Testis (tissue), 5 donors: Measurements from ENCODE around the gene TGM3. TPM values are rescaled to one million over a fixed set of nuclear protein-coding genes. Genes with fewer than 3 reads are reported as not detected.

ENCODE experiments used
- DNase-seq: peaks from one replicate; pipeline ENCODE4 v3.0.0-alpha.2; 2019
- H3K27ac ChIP-seq, 2 donors: fragments of 200-600 bp; sonication (generic); one replicate each; pipeline ENCODE4 v1.5.1; 2019
- H3K27me3 ChIP-seq: fragments of 200-600 bp; sonication (generic); one replicate; pipeline ENCODE4 v1.5.1; 2019
- H3K36me3 ChIP-seq: fragments of 200-600 bp; sonication (generic); one replicate; pipeline ENCODE4 v1.5.1; 2017; ENCODE audit warnings: low read depth; ENCODE audit errors: missing control alignments
- H3K4me1 ChIP-seq: fragments of 200-600 bp; sonication (generic); one replicate; pipeline ENCODE4 v1.5.1; 2019
- H3K4me3 ChIP-seq, 2 donors: fragments of 200-600 bp; sonication (generic); one replicate each; pipeline ENCODE4 v1.5.1; 2017 to 2019
- H3K9me3 ChIP-seq: fragments of 200-600 bp; sonication (generic); one replicate; pipeline ENCODE4 v1.5.1; 2017
- POLR2A ChIP-seq: fragments of 450-650 bp; IDR thresholded peaks from one replicate; pipeline ENCODE4 v1.6.1; 2017; ENCODE audit warnings: antibody characterized with exemption, mild to moderate bottlenecking, moderate library complexity
- WGBS, 2 donors: methylation state at CpG; one replicate each; pipeline ENCODE4 v1.1.5; 2018; 5-methylcytosine and 5-hydroxymethylcytosine counted together
- intact Hi-C: fragments of 100-400 bp; cut with DNase I; formaldehyde crosslinking; loops from one replicate; pipeline ENCODE4 v1.15.1; 2023; ENCODE audit warnings: low total_unique reads
- long read RNA-seq, 2 donors: transcript quantifications; one replicate each; lab custom pipeline, GENCODE V29; 2026
- polyA plus RNA-seq: library from polyadenylated mRNA; stranded (reverse); fragments of 350-450 nt; fragmentation: Illumina TruSeq; extraction: RNeasy Lipid Tissue Mini Kit (QIAGEN cat#74804); gene quantifications from one replicate; pipeline ENCODE4 v1.2.3, GENCODE V29; 2014; ENCODE audit warnings: low read depth, low replicate concordance; ENCODE audit not compliant: insufficient read depth
- total RNA-seq, 2 donors: library from RNA; depleted of rRNA; stranded (reverse); fragments of >200 nt; gene quantifications; one replicate each; pipeline ENCODE4 v1.2.3, GENCODE V29; 2016
- TF ChIP-seq, protein P1 (sequence below), 3 experiments: fragments of 450-650 bp in 2 of 3; fragments of 200-600 bp in 1 of 3; sonication (generic) in 1 of 3; IDR thresholded peaks; one replicate each; pipeline ENCODE4 v1.5.1; 2016 to 2019; ENCODE audit warnings: antibody characterized with exemption in 3 of 3, mild to moderate bottlenecking in 2 of 3, moderate library complexity in 1 of 3

Gene TGM3, protein sequence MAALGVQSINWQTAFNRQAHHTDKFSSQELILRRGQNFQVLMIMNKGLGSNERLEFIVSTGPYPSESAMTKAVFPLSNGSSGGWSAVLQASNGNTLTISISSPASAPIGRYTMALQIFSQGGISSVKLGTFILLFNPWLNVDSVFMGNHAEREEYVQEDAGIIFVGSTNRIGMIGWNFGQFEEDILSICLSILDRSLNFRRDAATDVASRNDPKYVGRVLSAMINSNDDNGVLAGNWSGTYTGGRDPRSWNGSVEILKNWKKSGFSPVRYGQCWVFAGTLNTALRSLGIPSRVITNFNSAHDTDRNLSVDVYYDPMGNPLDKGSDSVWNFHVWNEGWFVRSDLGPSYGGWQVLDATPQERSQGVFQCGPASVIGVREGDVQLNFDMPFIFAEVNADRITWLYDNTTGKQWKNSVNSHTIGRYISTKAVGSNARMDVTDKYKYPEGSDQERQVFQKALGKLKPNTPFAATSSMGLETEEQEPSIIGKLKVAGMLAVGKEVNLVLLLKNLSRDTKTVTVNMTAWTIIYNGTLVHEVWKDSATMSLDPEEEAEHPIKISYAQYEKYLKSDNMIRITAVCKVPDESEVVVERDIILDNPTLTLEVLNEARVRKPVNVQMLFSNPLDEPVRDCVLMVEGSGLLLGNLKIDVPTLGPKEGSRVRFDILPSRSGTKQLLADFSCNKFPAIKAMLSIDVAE
- total RNA-seq (1 to 10 TPM; 2.6 to 3.1 TPM), polyA plus RNA-seq (4.9 TPM)
- long read RNA-seq, donor 1: 0 reads
- long read RNA-seq, donor 2: 0 reads

GRCh38 chr20:2295886-2296515, at the start of gene TGM3:
TGM3 (plus strand) TSS chr20:2296001; CDS start chr20:2296064, 63 bp downstream.
- H3K27ac ChIP-seq: no peak within 1 kb of the TSS
- intact Hi-C loops: no loop called here
- H3K4me1 ChIP-seq: no peaks in the 10 kb centered on the region
- no peaks in the 10 kb centered on the region for H3K36me3 ChIP-seq
- TF ChIP-seq, protein P1, sequence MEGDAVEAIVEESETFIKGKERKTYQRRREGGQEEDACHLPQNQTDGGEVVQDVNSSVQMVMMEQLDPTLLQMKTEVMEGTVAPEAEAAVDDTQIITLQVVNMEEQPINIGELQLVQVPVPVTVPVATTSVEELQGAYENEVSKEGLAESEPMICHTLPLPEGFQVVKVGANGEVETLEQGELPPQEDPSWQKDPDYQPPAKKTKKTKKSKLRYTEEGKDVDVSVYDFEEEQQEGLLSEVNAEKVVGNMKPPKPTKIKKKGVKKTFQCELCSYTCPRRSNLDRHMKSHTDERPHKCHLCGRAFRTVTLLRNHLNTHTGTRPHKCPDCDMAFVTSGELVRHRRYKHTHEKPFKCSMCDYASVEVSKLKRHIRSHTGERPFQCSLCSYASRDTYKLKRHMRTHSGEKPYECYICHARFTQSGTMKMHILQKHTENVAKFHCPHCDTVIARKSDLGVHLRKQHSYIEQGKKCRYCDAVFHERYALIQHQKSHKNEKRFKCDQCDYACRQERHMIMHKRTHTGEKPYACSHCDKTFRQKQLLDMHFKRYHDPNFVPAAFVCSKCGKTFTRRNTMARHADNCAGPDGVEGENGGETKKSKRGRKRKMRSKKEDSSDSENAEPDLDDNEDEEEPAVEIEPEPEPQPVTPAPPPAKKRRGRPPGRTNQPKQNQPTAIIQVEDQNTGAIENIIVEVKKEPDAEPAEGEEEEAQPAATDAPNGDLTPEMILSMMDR (IDR thresholded peaks at IDR 0.05): no peak
- no peak for TF ChIP-seq POLR2A
- H3K4me3 ChIP-seq: no peak within 1 kb of the TSS
- WGBS, 2 donors: 53 to 54% methylated on average over 12 to 13 of the region's 13 CpGs
- no peak for DNase-seq
- H3K9me3 ChIP-seq: no peaks in the 10 kb centered on the region
- H3K27me3 ChIP-seq: no peaks in the 10 kb centered on the region

GRCh38 chr20:2246069-2246491, 49.7 kb upstream of the TGM3 start:
- Histone ChIP-seq H3K4me3 (no peak overlapping the region), H3K4me1 (no peaks in the 10 kb centered on the region)

DNA sequence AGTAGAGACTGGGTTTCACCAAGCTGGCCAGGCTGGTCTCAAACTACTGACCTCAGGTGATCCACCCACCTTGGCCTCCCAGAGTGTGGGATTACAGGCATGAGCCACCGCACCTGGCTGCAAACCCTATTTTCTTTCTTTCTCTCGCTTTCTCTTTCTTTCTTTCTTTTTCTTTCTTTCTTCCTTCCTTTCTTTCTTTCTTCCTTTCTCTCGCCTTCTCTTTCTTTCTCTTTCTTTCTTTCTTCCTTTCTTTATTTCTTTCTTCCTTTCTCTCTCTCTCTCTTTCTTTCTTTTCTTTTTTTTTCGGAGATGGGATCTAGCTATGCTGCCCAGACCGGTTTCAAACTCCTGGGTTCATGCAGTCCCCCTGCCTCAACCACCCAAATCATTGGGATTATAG, 47.0 kb upstream of the TGM3 start:
- no peak for DNase-seq
- Histone ChIP-seq H3K27ac (no peak overlapping the region), H3K9me3 (no peaks in the 10 kb centered on the region), H3K36me3 (no peaks in the 10 kb centered on the region), H3K4me1 (no peaks in the 10 kb centered on the region), H3K27me3 (no peaks in the 10 kb centered on the region), H3K4me3 (no peak overlapping the region)
- WGBS, 2 donors: 76 to 97% methylated on average over 5 of the region's 5 CpGs
- TF ChIP-seq, protein P1 (IDR thresholded peaks at IDR 0.05): no peak
- TF ChIP-seq POLR2A: no peak
- intact Hi-C loops: no loop called here

More at GRCh38 chr20:2246069-2246491, 49.7 kb upstream of the TGM3 start:
- no peak for DNase-seq
- H3K9me3 ChIP-seq: no peaks in the 10 kb centered on the region
- H3K27me3 ChIP-seq: no peaks in the 10 kb centered on the region
- H3K27ac ChIP-seq: no peak overlapping the region
- H3K36me3 ChIP-seq: no peaks in the 10 kb centered on the region
- WGBS, 2 donors: 36 to 51% methylated on average over 3 of the region's 3 CpGs
- intact Hi-C loops: no loop called here
- TF ChIP-seq, protein P1 (IDR thresholded peaks at IDR 0.05): no peak
- no peak for TF ChIP-seq POLR2A

- Histone ChIP-seq H3K9me3 (no peaks in the 10 kb centered on the region), H3K27me3 (no peaks in the 10 kb centered on the region), H3K36me3 (no peaks in the 10 kb centered on the region), H3K4me3 (no peak overlapping the region), H3K27ac (no peak overlapping the region), H3K4me1 (no peaks in the 10 kb centered on the region)
- no peak for TF ChIP-seq POLR2A
- TF ChIP-seq, protein P1 (IDR thresholded peaks at IDR 0.05): no peak
- intact Hi-C loops: no loop called here
- DNase-seq: no peak
- WGBS, 2 donors: 43 to 70% methylated on average over 3 of the region's 3 CpGs
These were observed 45.9 kb upstream of the TGM3 start for GRCh38 chr20:2249935-2250334.
